Sigmoid colon (tissue), 7 donors: ENCODE data around the gene SMKR1. TPM values are rescaled to one million over a fixed set of nuclear protein-coding genes. Genes with fewer than 3 reads are reported as not detected.

Source experiments
- DNase-seq: peaks from one replicate; pipeline ENCODE4 v3.0.0-alpha.2; 2019
- H3K27ac ChIP-seq, 4 donors: fragments of 200-600 bp; sonication (generic); one replicate each; pipeline ENCODE4 v1.5.1; 2016 to 2019; ENCODE audit warnings: mild to moderate bottlenecking in 1 of 4
- H3K27me3 ChIP-seq, 3 donors: fragments of 200-600 bp; sonication (generic); one replicate each; pipeline ENCODE4 v1.5.1; 2019; ENCODE audit warnings: mild to moderate bottlenecking in 1 of 3
- H3K36me3 ChIP-seq, 4 donors: fragments of 200-600 bp; sonication (generic); one replicate each; pipeline ENCODE4 v1.5.1; 2016 to 2019
- H3K4me1 ChIP-seq, 4 donors: fragments of 200-600 bp; sonication (generic); one replicate each; pipeline ENCODE4 v1.5.1; 2017 to 2019
- H3K4me3 ChIP-seq, 4 donors: fragments of 200-600 bp; sonication (generic); one replicate each; pipeline ENCODE4 v1.5.1; 2017 to 2019; ENCODE audit warnings: mild to moderate bottlenecking in 2 of 4, moderate library complexity in 1 of 4
- H3K9me3 ChIP-seq, 4 donors: fragments of 200-600 bp in 3 of 4; sonication (generic) in 3 of 4; one replicate each; pipeline versions ENCODE4 v1.5.1 to v1.6.1; 2013 to 2019
- EP300 ChIP-seq, 4 donors: sonication (generic); formaldehyde crosslinking; IDR thresholded peaks; one replicate each; pipeline ENCODE4 v1.6.1; 2017; ENCODE audit warnings: antibody characterized with exemption in 4 of 4
- POLR2A ChIP-seq, 2 donors: fragments of 450-650 bp; IDR thresholded peaks; one replicate each; pipeline ENCODE4 v1.6.1; 2016; ENCODE audit warnings: antibody characterized with exemption in 2 of 2, mild to moderate bottlenecking in 2 of 2, moderate library complexity in 2 of 2
- POLR2AphosphoS5 ChIP-seq, 4 donors: sonication (generic); formaldehyde crosslinking; IDR thresholded peaks; one replicate each; pipeline ENCODE4 v1.6.1; 2017; ENCODE audit warnings: antibody characterized with exemption in 4 of 4
- WGBS, 2 donors: extraction: QIAGEN DNeasy Blood & Tissue Kit; methylation state at CpG; one replicate each; pipeline ENCODE4 v1.1.7; 2013; 5-methylcytosine and 5-hydroxymethylcytosine counted together
- intact Hi-C: fragments of 100-400 bp; cut with DNase I; formaldehyde crosslinking; loops from one replicate; pipeline ENCODE4 v1.15.1; 2023
- polyA plus RNA-seq, 3 donors: library from polyadenylated mRNA; stranded (reverse); fragments of 200-250 nt; gene quantifications; one replicate each; pipeline ENCODE4 v1.2.3, GENCODE V29; 2013
- total RNA-seq, 4 donors: library from RNA; depleted of rRNA; stranded (reverse); fragments of >200 nt; gene quantifications; one replicate each; pipeline ENCODE4 v1.1.0, GENCODE V29; 2016
- TF ChIP-seq, protein P1 (sequence below), 4 experiments: fragments of 450-650 bp in 3 of 4; fragments of 200-600 bp in 1 of 4; IDR thresholded peaks; one replicate each; pipeline ENCODE4 v1.5.1; 2016 to 2019; ENCODE audit warnings: antibody characterized with exemption in 4 of 4, mild to moderate bottlenecking in 3 of 4, moderate library complexity in 2 of 4
- donor health status: healthy with polysubstance abuse.
- donor health status: Bipolar disorder and iron deficiency.
- donor health status: healthy.

Gene SMKR1
- total and polyA plus RNA-seq, 7 donors: 0.45 TPM; not detected in 6

GRCh38 chr7:129550693-129551360, 48.5 kb downstream of the SMKR1 start:
- TF ChIP-seq EP300 (IDR thresholded peaks at IDR 0.05): no peak
- TF ChIP-seq POLR2AphosphoS5 (IDR thresholded peaks at IDR 0.05): no peak
- TF ChIP-seq, protein P1, sequence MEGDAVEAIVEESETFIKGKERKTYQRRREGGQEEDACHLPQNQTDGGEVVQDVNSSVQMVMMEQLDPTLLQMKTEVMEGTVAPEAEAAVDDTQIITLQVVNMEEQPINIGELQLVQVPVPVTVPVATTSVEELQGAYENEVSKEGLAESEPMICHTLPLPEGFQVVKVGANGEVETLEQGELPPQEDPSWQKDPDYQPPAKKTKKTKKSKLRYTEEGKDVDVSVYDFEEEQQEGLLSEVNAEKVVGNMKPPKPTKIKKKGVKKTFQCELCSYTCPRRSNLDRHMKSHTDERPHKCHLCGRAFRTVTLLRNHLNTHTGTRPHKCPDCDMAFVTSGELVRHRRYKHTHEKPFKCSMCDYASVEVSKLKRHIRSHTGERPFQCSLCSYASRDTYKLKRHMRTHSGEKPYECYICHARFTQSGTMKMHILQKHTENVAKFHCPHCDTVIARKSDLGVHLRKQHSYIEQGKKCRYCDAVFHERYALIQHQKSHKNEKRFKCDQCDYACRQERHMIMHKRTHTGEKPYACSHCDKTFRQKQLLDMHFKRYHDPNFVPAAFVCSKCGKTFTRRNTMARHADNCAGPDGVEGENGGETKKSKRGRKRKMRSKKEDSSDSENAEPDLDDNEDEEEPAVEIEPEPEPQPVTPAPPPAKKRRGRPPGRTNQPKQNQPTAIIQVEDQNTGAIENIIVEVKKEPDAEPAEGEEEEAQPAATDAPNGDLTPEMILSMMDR (IDR thresholded peaks at IDR 0.05): no peak
- TF ChIP-seq POLR2A (IDR thresholded peaks at IDR 0.05): no peak
- no peak overlapping the region for H3K4me3 ChIP-seq
- no peaks in the 10 kb centered on the region for H3K27me3 ChIP-seq
- no peaks in the 10 kb centered on the region for H3K9me3 ChIP-seq
- peaks cover 0 to 3% (median 0%) of the 10 kb centered on the region in 4 donors for H3K4me1 ChIP-seq
- WGBS, 2 donors: 44 to 75% methylated on average over 13 of the region's 13 CpGs
- H3K36me3 ChIP-seq: no peaks in the 10 kb centered on the region
- DNase-seq: no peak
- H3K27ac ChIP-seq: no peak overlapping the region
- intact Hi-C loops: no loop called here

GRCh38 chr7:129553899-129554461, 51.6 kb downstream of the SMKR1 start:
- Histone ChIP-seq H3K36me3 (no peaks in the 10 kb centered on the region), H3K27me3 (no peaks in the 10 kb centered on the region), H3K4me1 (peaks cover 0 to 3% (median 0%) of the 10 kb centered on the region in 4 donors), H3K9me3 (no peaks in the 10 kb centered on the region), H3K4me3 (no peak overlapping the region), H3K27ac (no peak overlapping the region)
- no peak for DNase-seq
- TF ChIP-seq, protein P1 (IDR thresholded peaks at IDR 0.05): no peak
- no peak for TF ChIP-seq POLR2AphosphoS5 (IDR thresholded peaks at IDR 0.05)
- TF ChIP-seq EP300 (IDR thresholded peaks at IDR 0.05): no peak
- no peak for TF ChIP-seq POLR2A (IDR thresholded peaks at IDR 0.05)
- intact Hi-C loops: no loop called here
- WGBS, 2 donors: 33 to 38% methylated on average over 13 of the region's 13 CpGs

GRCh38 chr7:129556607-129557133, 54.3 kb downstream of the SMKR1 start:
- WGBS, 2 donors: 52 to 66% methylated on average over 8 of the region's 8 CpGs
- no peak overlapping the region for H3K4me3 ChIP-seq
- no peak for TF ChIP-seq EP300 (IDR thresholded peaks at IDR 0.05)
- no peak for TF ChIP-seq POLR2AphosphoS5 (IDR thresholded peaks at IDR 0.05)
- TF ChIP-seq POLR2A (IDR thresholded peaks at IDR 0.05): no peak
- TF ChIP-seq, protein P1 (IDR thresholded peaks at IDR 0.05): no peak

DNA sequence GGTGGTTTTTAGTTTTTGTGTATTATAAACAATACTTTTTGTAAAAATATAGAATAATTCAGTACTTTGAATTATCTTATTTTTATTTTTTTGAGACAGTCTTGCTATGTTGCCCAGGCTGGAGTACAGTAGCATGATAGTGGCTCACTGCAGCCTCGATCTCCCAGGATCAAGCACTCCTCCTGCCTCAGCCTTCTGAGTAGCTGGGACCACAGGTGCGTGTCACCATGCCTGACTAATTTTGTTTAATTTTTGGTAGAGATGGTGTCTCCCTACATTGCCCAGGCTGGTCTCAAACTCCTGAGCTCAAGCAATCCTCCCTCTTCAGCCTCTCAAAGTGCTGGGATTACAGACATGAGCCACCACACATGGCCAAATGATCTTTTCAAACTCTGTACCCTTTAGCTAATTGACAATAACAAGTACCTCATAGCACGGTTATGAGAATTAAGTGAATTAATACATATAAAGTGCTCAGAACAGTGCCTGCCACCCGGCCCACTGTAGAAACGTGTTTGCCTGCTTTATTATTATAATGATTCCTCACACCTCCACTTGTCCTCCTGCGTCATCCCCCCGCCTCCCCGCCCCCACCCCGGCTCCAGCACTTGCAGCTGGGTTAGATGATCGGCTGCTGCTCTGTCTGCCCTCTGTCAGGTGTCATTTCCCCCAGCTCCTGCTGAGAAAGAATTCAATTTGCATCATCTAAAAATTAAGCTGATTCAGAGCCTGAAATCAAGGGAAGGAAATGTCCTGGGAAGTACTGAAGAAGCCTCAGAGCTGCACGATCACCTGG, 55.6 kb downstream of the SMKR1 start:
- no peak for DNase-seq
- no peak overlapping the region for H3K4me3 ChIP-seq
- no peaks in the 10 kb centered on the region for H3K4me1 ChIP-seq
- no peak for TF ChIP-seq POLR2AphosphoS5 (IDR thresholded peaks at IDR 0.05)
- no peak for TF ChIP-seq EP300 (IDR thresholded peaks at IDR 0.05)
- TF ChIP-seq, protein P1 (IDR thresholded peaks at IDR 0.05): no peak
- no peak for TF ChIP-seq POLR2A (IDR thresholded peaks at IDR 0.05)
- peaks cover 0 to 7% (median 0%) of the 10 kb centered on the region in 3 donors for H3K27me3 ChIP-seq
- no peaks in the 10 kb centered on the region for H3K9me3 ChIP-seq
- intact Hi-C loops: no loop called here
- no peak overlapping the region for H3K27ac ChIP-seq
- WGBS, 2 donors: 70 to 72% methylated on average over 11 of the region's 11 CpGs
- H3K36me3 ChIP-seq: no peaks in the 10 kb centered on the region

More at GRCh38 chr7:129556607-129557133, 54.3 kb downstream of the SMKR1 start:
- DNase-seq: no peak
- no peaks in the 10 kb centered on the region for H3K36me3 ChIP-seq
- no peaks in the 10 kb centered on the region for H3K9me3 ChIP-seq
- H3K4me1 ChIP-seq: no peaks in the 10 kb centered on the region
- intact Hi-C loops: no loop called here
- no peak overlapping the region for H3K27ac ChIP-seq
- peaks cover 0 to 7% (median 0%) of the 10 kb centered on the region in 3 donors for H3K27me3 ChIP-seq
